ENCODE measurements around the gene PTTG1. TPM values are rescaled to one million over a fixed set of nuclear protein-coding genes. Genes with fewer than 3 reads are reported as not detected.

The PTTG1 gene
- total and polyA plus RNA-seq, 2 of the 8 experiments (the other 6 are each of a cell fraction or from before 2014, with no cell fraction given), result 240 to 478 TPM

- Histone ChIP-seq H3K56ac (replicated peaks; ENCODE audit: insufficient read length, low read depth, low read length) (no peak overlapping the region), H2BK20ac (ENCODE audit: low read length) (no peak overlapping the region), H3K9me3 (ENCODE audit: insufficient read depth in 2 of 2, low read depth in 1 of 2, low read length in 1 of 2) (0 out of 4 replicates have a peak, but pooled peaks cover 0 to 3% of the 10 kb centered on the region in 2 experiments), H3K79me1 (ENCODE audit: low read depth, low read length) (no peaks in the 10 kb centered on the region), H3K23me2 (ENCODE audit: low read depth, low read length) (no peaks in the 10 kb centered on the region), H4K5ac (ENCODE audit: insufficient read length, low read depth, low read length) (no peak overlapping the region), H3K4ac (replicated peaks; ENCODE audit: insufficient read length, low read depth, low read length) (no peak overlapping the region), H2AFZ (ENCODE audit: low read length) (no peak overlapping the region), H3K9ac (replicated peaks in 1 of 4; ENCODE audit: extremely low read depth in 1 of 4, low read depth in 3 of 4, low read length in 3 of 4) (no peak overlapping the region), H4K91ac (replicated peaks; ENCODE audit: insufficient read length, low read length) (no peak overlapping the region), H3K4me3 (ENCODE audit: extremely low read depth in 1 of 4, insufficient read depth in 2 of 4, low read depth in 3 of 4, low read length in 4 of 4) (no peak overlapping the region), H3K27me3 (replicated peaks in 1 of 4; ENCODE audit: control insufficient read depth in 3 of 4, extremely low read depth in 1 of 4, insufficient read depth in 3 of 4, low read length in 3 of 4) (no peaks in the 10 kb centered on the region), H3K27ac (ENCODE audit: low read depth, low read length) (no peak overlapping the region), H4K20me1 (replicated peaks in 1 of 2; ENCODE audit: control insufficient read depth in 1 of 2, insufficient read depth in 2 of 2, low read length in 2 of 2) (no peaks in the 10 kb centered on the region), H4K8ac (ENCODE audit: extremely low read depth, insufficient read depth, low read length) (no peak overlapping the region), H3K79me2 (ENCODE audit: control insufficient read depth in 1 of 2, insufficient read depth in 2 of 2, low read length in 2 of 2) (no peaks in the 10 kb centered on the region), H2BK5ac (ENCODE audit: low read depth, low read length) (no peak overlapping the region), H3K14ac (ENCODE audit: insufficient read length) (no peak overlapping the region), H2BK12ac (ENCODE audit: low read depth, low read length) (no peak overlapping the region), H2BK120ac (replicated peaks; ENCODE audit: low read depth, low read length) (no peak overlapping the region), H2AK5ac (ENCODE audit: low read depth, low read length) (no peak overlapping the region), H3K23ac (ENCODE audit: insufficient read length) (no peak overlapping the region), H3K18ac (ENCODE audit: extremely low read depth, low read length) (no peak overlapping the region), H3K4me2 (ENCODE audit: insufficient read depth in 1 of 2, low read depth in 2 of 2, low read length in 2 of 2) (no peak overlapping the region), H2BK15ac (ENCODE audit: low read length) (no peak overlapping the region), H3K36me3 (ENCODE audit: control insufficient read depth in 2 of 4, insufficient read depth in 4 of 4, low read length in 3 of 4) (no peaks in the 10 kb centered on the region), H3K4me1 (replicated peaks in 1 of 4; ENCODE audit: control insufficient read depth in 3 of 4, insufficient read depth in 4 of 4, low read length in 3 of 4) (no peaks in the 10 kb centered on the region)
- no peak for FAIRE-seq
- ChIA-PET CTCF (ENCODE audit: partially characterized antibody) (interaction anchor here (0.7 kb wide), 1 partner anchor 176 kb away, joined by 3 read pairs; no protein-coding TSS in a partner anchor), POLR2A (ENCODE audit: partially characterized antibody) (no interaction called here)
- no peak for DNase-seq (ENCODE audit: low read depth in 1 of 2, low spot score in 2 of 2)
- WGBS, 2 experiments (ENCODE audit: extremely low coverage in 1 of 2, insufficient coverage in 1 of 2, insufficient read length in 1 of 2, insufficient replicate concordance in 2 of 2, low coverage in 1 of 2, low lambda C conversion rate in 2 of 2, missing lambda C conversion rate in 1 of 2), result 100% methylated on average over 2 of the region's 2 CpGs; no CpG with 5 or more reads in 1 of the 2 experiments
- no peak for TF ChIP-seq RBBP5 (IDR thresholded peaks at IDR 0.05; ENCODE audit: borderline replicate concordance, low read depth, low read length)
- no peak for TF ChIP-seq EGR1 (IDR thresholded peaks at IDR 0.05; ENCODE audit: borderline replicate concordance, low read depth, low read length)
- no peak for TF ChIP-seq MAFK (IDR thresholded peaks at IDR 0.05; ENCODE audit: low read depth, low read length)
- no peak for TF ChIP-seq FOSL1 (IDR thresholded peaks at IDR 0.05; ENCODE audit: insufficient read depth, low read depth, low read length)
- TF ChIP-seq RXRA (IDR thresholded peaks at IDR 0.05; ENCODE audit: insufficient read depth, low read depth, low read length), result no peak
- TF ChIP-seq ZNF274 (IDR thresholded peaks at IDR 0.05; ENCODE audit: borderline replicate concordance, extremely low read depth, low read length), result no peak
- no peak for TF ChIP-seq SIRT6 (IDR thresholded peaks at IDR 0.05; ENCODE audit: low read length)
- TF ChIP-seq POLR2AphosphoS5 (IDR thresholded peaks at IDR 0.05; ENCODE audit: low read depth, low read length), result no peak
- TF ChIP-seq TBP (IDR thresholded peaks at IDR 0.05; ENCODE audit: low read depth, low read length), result no peak
- TF ChIP-seq PHF8 (conservative IDR thresholded peaks at IDR 0.05; ENCODE audit: low read depth, low read length), result no peak
- no peak for TF ChIP-seq YY1 (IDR thresholded peaks at IDR 0.05; ENCODE audit: low read depth, low read length)
- TF ChIP-seq BRCA1 (IDR thresholded peaks at IDR 0.05; ENCODE audit: low read depth, low read length), result no peak
- TF ChIP-seq RFX5 (IDR thresholded peaks at IDR 0.05; ENCODE audit: borderline replicate concordance, low read depth, low read length), result no peak
- no peak for TF ChIP-seq CHD1 (IDR thresholded peaks at IDR 0.05; ENCODE audit: low read depth, low read length)
- no peak for TF ChIP-seq EP300 (IDR thresholded peaks at IDR 0.05; ENCODE audit: borderline replicate concordance in 1 of 2, low read depth in 2 of 2, low read length in 2 of 2)
- no peak for TF ChIP-seq KDM5A (IDR thresholded peaks at IDR 0.05; ENCODE audit: low read length)
Observed at GRCh38 chr5:160451281-160451680, 29.6 kb downstream of the PTTG1 start.
